Heart left ventricle (tissue), 13 donors: ENCODE results near the gene MUCL3.

Experiments used
- POLR2A ChIP-seq, 2 donors: fragments of 450-650 bp; IDR thresholded peaks; one replicate each; pipeline ENCODE4 v1.6.1; 2017; ENCODE audit warnings: antibody characterized with exemption in 2 of 2, mild to moderate bottlenecking in 2 of 2, moderate library complexity in 2 of 2
- TF ChIP-seq, protein P1 (sequence below), 12 donors: fragments of 200-600 bp; sonication (generic) in 4 of 12; IDR thresholded peaks; one replicate each; pipeline versions ENCODE4 v1.5.0 to v1.8.0; 2018 to 2022; ENCODE audit warnings: antibody characterized with exemption in 12 of 12, mild to moderate bottlenecking in 5 of 12
- donor health status: ischemic (EF 13 %, LVEDD 7.1; RV severe dilation, severe dysfunction).
- donor health status: DM: no; HTN: yes; CAD: no.
- donor health status: DM: no; HTN: no; CAD: no.
- donor health status: ischemic (EF 25% LVEDD 6.9; RV normal size, moderate dysfunction).
- donor health status: ischemic (EF 25% LVEDD 5.7; RV mildly dilated, moderate dysfunction).
- donor health status: ischemic (EF 35%, LVEDD 5.7; RV mildly dilated, moderate dysfunction).
- donor health status: nonischemic (EF 11% LVEDD 7.7; RV severe dilation, severe dysfunction).
- donor health status: DM: yes; HTN: yes; CAD: no.
- donor health status: PGD.
- donor health status: ischemic (EF 29% LVEDD 5.4; RV normal size, mild dysfunction).
- donor health status: nonischemic (EF 23%, LVEDD 6.1; RV moderate dilation, normal function).

GRCh38 chr6:30893666-30894065 is 47.1 kb upstream of the MUCL3 start:
- TF ChIP-seq, protein P1, sequence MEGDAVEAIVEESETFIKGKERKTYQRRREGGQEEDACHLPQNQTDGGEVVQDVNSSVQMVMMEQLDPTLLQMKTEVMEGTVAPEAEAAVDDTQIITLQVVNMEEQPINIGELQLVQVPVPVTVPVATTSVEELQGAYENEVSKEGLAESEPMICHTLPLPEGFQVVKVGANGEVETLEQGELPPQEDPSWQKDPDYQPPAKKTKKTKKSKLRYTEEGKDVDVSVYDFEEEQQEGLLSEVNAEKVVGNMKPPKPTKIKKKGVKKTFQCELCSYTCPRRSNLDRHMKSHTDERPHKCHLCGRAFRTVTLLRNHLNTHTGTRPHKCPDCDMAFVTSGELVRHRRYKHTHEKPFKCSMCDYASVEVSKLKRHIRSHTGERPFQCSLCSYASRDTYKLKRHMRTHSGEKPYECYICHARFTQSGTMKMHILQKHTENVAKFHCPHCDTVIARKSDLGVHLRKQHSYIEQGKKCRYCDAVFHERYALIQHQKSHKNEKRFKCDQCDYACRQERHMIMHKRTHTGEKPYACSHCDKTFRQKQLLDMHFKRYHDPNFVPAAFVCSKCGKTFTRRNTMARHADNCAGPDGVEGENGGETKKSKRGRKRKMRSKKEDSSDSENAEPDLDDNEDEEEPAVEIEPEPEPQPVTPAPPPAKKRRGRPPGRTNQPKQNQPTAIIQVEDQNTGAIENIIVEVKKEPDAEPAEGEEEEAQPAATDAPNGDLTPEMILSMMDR (IDR thresholded peaks at IDR 0.05) = no peak
- TF ChIP-seq POLR2A (IDR thresholded peaks at IDR 0.05) = no peak
